ENCODE data around the gene C3orf22.

DNA sequence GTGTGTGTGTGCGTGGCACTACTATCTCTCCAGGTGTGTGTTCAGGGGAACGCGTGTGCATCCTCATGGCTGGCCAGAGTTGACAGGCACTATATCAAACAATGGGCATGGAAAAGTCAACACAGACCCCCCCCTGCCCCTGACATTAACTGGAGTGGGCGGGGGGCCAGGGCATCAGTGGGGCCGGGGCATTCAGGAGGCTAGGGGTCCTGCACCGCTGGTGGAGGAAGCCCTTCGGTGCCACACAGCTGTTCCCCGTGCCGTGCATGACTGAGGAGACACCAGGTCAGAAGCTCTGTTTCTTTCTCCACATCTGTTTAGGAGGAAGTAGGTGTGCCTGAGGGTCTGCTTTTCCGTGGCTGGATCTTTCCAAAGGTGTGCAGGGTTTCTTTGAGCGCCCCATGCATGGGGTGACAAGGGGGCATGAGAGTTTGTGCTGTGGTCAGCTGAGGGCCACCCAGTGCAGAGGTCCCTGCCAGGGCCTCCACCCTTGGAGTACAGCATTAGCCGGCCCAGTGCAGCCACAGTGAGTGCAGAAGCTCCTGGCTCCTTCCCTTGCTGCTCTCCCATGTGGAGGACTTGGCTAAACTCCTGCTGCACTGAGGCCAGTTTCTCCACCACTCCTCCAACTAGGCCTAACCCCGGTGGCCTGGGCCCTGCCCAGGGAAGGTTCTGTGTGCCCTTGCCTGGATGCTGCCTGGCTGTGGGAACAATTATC is 7.5 kb downstream of the C3orf22 start:
- TF ChIP-seq CTCF (IDR thresholded peaks at IDR 0.05; ENCODE audit: low read length): no peak
- no peak for TF ChIP-seq EZH2 (optimal IDR thresholded peaks at IDR 0.05; ENCODE audit: low read depth, low read length)
